H1 (cell line): ENCODE results near the gene GZF1. TPM values are rescaled to one million over a fixed set of nuclear protein-coding genes. Genes with fewer than 3 reads are reported as not detected.

Experiments
- CTCF ChIA-PET: fragments of 300-600 bp; sonication (Branson Sonifier 250); formaldehyde crosslinking; loops from one replicate; lab custom pipeline; 2021; ENCODE audit not compliant: partially characterized antibody; lab: Charles Lee
- POLR2A ChIA-PET: fragments of 300-600 bp; sonication (Branson Sonifier 250); formaldehyde crosslinking; loops from one replicate; lab custom pipeline; 2021; ENCODE audit warnings: inconsistent platforms; ENCODE audit not compliant: partially characterized antibody; lab: Charles Lee
- DNase-seq, 2 experiments: peaks; one replicate each; pipeline versions ENCODE4 v3.0.0 to v3.0.0-alpha.2; 2010 to 2022; ENCODE audit warnings: low spot score in 2 of 2, low read depth in 1 of 2, mixed read lengths in 1 of 2
- FAIRE-seq: peaks from 2 replicates; lab custom pipeline; 2011; peaks lifted over from hg19 to GRCh38; lab: Jason Lieb, UNC
- H2AFZ ChIP-seq: 2 replicates; pipeline ENCODE4 v1.8.1; 2012; ENCODE audit warnings: low read length, inconsistent platforms
- H2AK5ac ChIP-seq: 2 replicates; pipeline ENCODE4 v1.6.1; 2013; ENCODE audit warnings: low read depth, low read length
- H2BK120ac ChIP-seq: replicated peaks from 2 replicates; pipeline ENCODE3; 2013; ENCODE audit warnings: low read depth, low read length, inconsistent platforms
- H2BK12ac ChIP-seq: 2 replicates; pipeline ENCODE4 v1.6.1; 2013; ENCODE audit warnings: low read depth, low read length
- H2BK15ac ChIP-seq: 2 replicates; pipeline ENCODE4 v1.6.1; 2013; ENCODE audit warnings: low read length
- H2BK20ac ChIP-seq: 2 replicates; pipeline ENCODE4 v1.6.1; 2013; ENCODE audit warnings: low read length
- H2BK5ac ChIP-seq: 2 replicates; pipeline ENCODE4 v1.6.1; 2013; ENCODE audit warnings: low read depth, low read length
- H3K14ac ChIP-seq: 2 replicates; pipeline ENCODE4 v1.6.1; 2013; ENCODE audit warnings: inconsistent platforms; ENCODE audit not compliant: insufficient read length
- H3K18ac ChIP-seq: 2 replicates; pipeline ENCODE4 v1.6.1; 2013; ENCODE audit warnings: low read length; ENCODE audit errors: extremely low read depth
- H3K23ac ChIP-seq: 2 replicates; pipeline ENCODE4 v1.6.1; 2013; ENCODE audit warnings: inconsistent platforms; ENCODE audit not compliant: insufficient read length
- H3K23me2 ChIP-seq: 2 replicates; pipeline ENCODE4 v1.6.1; 2013; ENCODE audit warnings: low read depth, low read length
- H3K27ac ChIP-seq: 2 replicates; pipeline ENCODE4 v1.6.1; 2011; ENCODE audit warnings: low read depth, low read length, inconsistent platforms
- H3K27me3 ChIP-seq, 4 experiments: replicated peaks in 1 of 4; 1 replicate in 1 of 4; 2 replicates in 3 of 4; pipeline versions ENCODE4 v1.6.1 to v1.8.1; 2011 to 2013; ENCODE audit warnings: low read length in 3 of 4, mild to moderate bottlenecking in 3 of 4, inconsistent platforms in 2 of 4, mixed read lengths in 2 of 4, moderate library complexity in 1 of 4; ENCODE audit not compliant: control insufficient read depth in 3 of 4, insufficient read depth in 3 of 4; ENCODE audit errors: extremely low read depth in 1 of 4
- H3K36me3 ChIP-seq, 4 experiments: 2 replicates each; pipeline versions ENCODE4 v1.6.1 to v1.8.1; 2011 to 2013; ENCODE audit warnings: mild to moderate bottlenecking in 4 of 4, low read length in 3 of 4, moderate library complexity in 2 of 4, control low read depth in 1 of 4, inconsistent platforms in 1 of 4; ENCODE audit not compliant: insufficient read depth in 4 of 4, control insufficient read depth in 2 of 4
- H3K4ac ChIP-seq: replicated peaks from 2 replicates; pipeline ENCODE3; 2013; ENCODE audit warnings: low read length, low read depth, mixed read lengths, inconsistent platforms; ENCODE audit not compliant: insufficient read length
- H3K4me1 ChIP-seq, 4 experiments: replicated peaks in 1 of 4; 1 replicate in 1 of 4; 2 replicates in 3 of 4; pipeline versions ENCODE4 v1.6.1 to v1.8.1; 2011 to 2013; ENCODE audit warnings: low read length in 3 of 4, inconsistent platforms in 2 of 4, mixed read lengths in 1 of 4; ENCODE audit not compliant: insufficient read depth in 4 of 4, control insufficient read depth in 3 of 4
- H3K4me2 ChIP-seq, 2 experiments: 2 replicates each; pipeline versions ENCODE4 v1.6.1 to v1.8.1; 2011 to 2013; ENCODE audit warnings: low read depth in 2 of 2, low read length in 2 of 2, control low read depth in 1 of 2, inconsistent platforms in 1 of 2, mild to moderate bottlenecking in 1 of 2; ENCODE audit not compliant: insufficient read depth in 1 of 2
- H3K4me3 ChIP-seq, 4 experiments: fragments of 200-600, 300-600 bp in 1 of 4; sonication (generic), shearing (Covaris generic), sonication (Bioruptor Twin) in 1 of 4; 2 replicates each; pipeline versions ENCODE4 v1.5.1 to v1.8.1; 2011 to 2016; ENCODE audit warnings: low read length in 4 of 4, low read depth in 3 of 4, control low read depth in 2 of 4, inconsistent platforms in 2 of 4, mild to moderate bottlenecking in 2 of 4, mixed read lengths in 1 of 4, moderate library complexity in 1 of 4; ENCODE audit not compliant: insufficient read depth in 2 of 4; ENCODE audit errors: extremely low read depth in 1 of 4
- H3K56ac ChIP-seq: replicated peaks from 2 replicates; pipeline ENCODE3; 2013; ENCODE audit warnings: low read depth, mild to moderate bottlenecking, mixed read lengths, low read length, inconsistent platforms; ENCODE audit not compliant: insufficient read length
- H3K79me1 ChIP-seq: 2 replicates; pipeline ENCODE4 v1.6.1; 2013; ENCODE audit warnings: low read depth, low read length, control low read depth
- H3K79me2 ChIP-seq, 2 experiments: 2 replicates each; pipeline versions ENCODE4 v1.6.1 to v1.8.1; 2012 to 2013; ENCODE audit warnings: low read length in 2 of 2, mild to moderate bottlenecking in 2 of 2, inconsistent platforms in 1 of 2; ENCODE audit not compliant: insufficient read depth in 2 of 2, control insufficient read depth in 1 of 2
- H3K9ac ChIP-seq, 4 experiments: replicated peaks in 1 of 4; 1 replicate in 1 of 4; 2 replicates in 3 of 4; pipeline versions ENCODE4 v1.6.1 to v1.8.1; 2011 to 2013; ENCODE audit warnings: low read depth in 3 of 4, low read length in 3 of 4, control low read depth in 2 of 4, mild to moderate bottlenecking in 2 of 4, moderate library complexity in 2 of 4, inconsistent platforms in 1 of 4; ENCODE audit errors: extremely low read depth in 1 of 4
- H3K9me3 ChIP-seq, 2 experiments: 2 replicates each; pipeline versions ENCODE4 v1.6.1 to v1.8.1; 2012 to 2013; ENCODE audit warnings: mild to moderate bottlenecking in 2 of 2, moderate library complexity in 2 of 2, control low read depth in 1 of 2, inconsistent platforms in 1 of 2, low read depth in 1 of 2, low read length in 1 of 2, mixed read lengths in 1 of 2; ENCODE audit not compliant: insufficient read depth in 2 of 2
- H4K20me1 ChIP-seq, 2 experiments: replicated peaks in 1 of 2; 2 replicates each; pipeline versions ENCODE3 to v1.8.1; 2011 to 2013; ENCODE audit warnings: inconsistent platforms in 2 of 2, low read length in 2 of 2, mild to moderate bottlenecking in 1 of 2; ENCODE audit not compliant: insufficient read depth in 2 of 2, control insufficient read depth in 1 of 2
- H4K5ac ChIP-seq: 2 replicates; pipeline ENCODE4 v1.6.1; 2013; ENCODE audit warnings: low read length, low read depth, mixed read lengths, inconsistent platforms; ENCODE audit not compliant: insufficient read length
- H4K8ac ChIP-seq: 2 replicates; pipeline ENCODE4 v1.8.0; 2013; ENCODE audit warnings: mild to moderate bottlenecking, moderate library complexity, low read length, inconsistent platforms; ENCODE audit not compliant: insufficient read depth; ENCODE audit errors: extremely low read depth
- H4K91ac ChIP-seq: replicated peaks from 2 replicates; pipeline ENCODE3; 2013; ENCODE audit warnings: low read length, mixed read lengths, inconsistent platforms; ENCODE audit not compliant: insufficient read length
- ASH2L ChIP-seq: fragments of 200-600, 300-600 bp; sonication (generic); IDR thresholded peaks from one replicate; pipeline ENCODE4 v1.7.1; 2017; ENCODE audit warnings: low read length
- BRCA1 ChIP-seq: IDR thresholded peaks from 2 replicates; pipeline ENCODE4 v1.6.1; 2012; ENCODE audit warnings: low read depth, low read length, improper control_type of control experiment
- EP300 ChIP-seq, 2 experiments: IDR thresholded peaks; 1 replicate in 1 of 2; 2 replicates in 1 of 2; pipeline ENCODE4 v1.6.1; 2011 to 2012; ENCODE audit warnings: low read depth in 2 of 2, low read length in 2 of 2, mild to moderate bottlenecking in 2 of 2, borderline replicate concordance in 1 of 2, inconsistent platforms in 1 of 2, moderate library complexity in 1 of 2
- KDM4A ChIP-seq: IDR thresholded peaks from one replicate; pipeline ENCODE4 v1.7.1; 2012; ENCODE audit warnings: low read depth, mild to moderate bottlenecking, moderate library complexity, low read length, inconsistent platforms; ENCODE audit not compliant: severe bottlenecking
- MAFK ChIP-seq: IDR thresholded peaks from 2 replicates; pipeline ENCODE4 v1.6.1; 2012; ENCODE audit warnings: low read depth, mild to moderate bottlenecking, improper control_type of control experiment, low read length
- TAF7 ChIP-seq: optimal IDR thresholded peaks from 2 replicates; pipeline ENCODE3; 2011; ENCODE audit warnings: low read depth, mild to moderate bottlenecking, inconsistent platforms, low read length, moderate library complexity, borderline replicate concordance
- ZNF274 ChIP-seq: IDR thresholded peaks from 2 replicates; pipeline ENCODE4 v1.7.0; 2012; ENCODE audit warnings: low read length, borderline replicate concordance; ENCODE audit errors: extremely low read depth
- WGBS, 2 experiments: shearing (Covaris generic) in 1 of 2; methylation state at CpG; one replicate each; pipeline versions ENCODE4 v1.1.6 to v1.1.7; 2013 to 2015; ENCODE audit warnings: low lambda C conversion rate in 2 of 2, mixed read lengths in 2 of 2, inconsistent platforms in 1 of 2, low coverage in 1 of 2, missing lambda C conversion rate in 1 of 2; ENCODE audit not compliant: insufficient replicate concordance in 2 of 2, insufficient coverage in 1 of 2, insufficient read length in 1 of 2; ENCODE audit errors: extremely low coverage in 1 of 2, missing lambda C conversion rate in 1 of 2; 5-methylcytosine and 5-hydroxymethylcytosine counted together
- polyA plus RNA-seq, 7 experiments: library from polyadenylated mRNA; depleted of rRNA in 3 of 7; stranded (reverse) in 5 of 7; unstranded in 2 of 7; fragments of >200 nt in 5 of 7; fragments of 200-250 nt in 2 of 7; gene quantifications; 1 replicate in 5 of 7; 2 replicates in 1 of 7; 4 replicates in 1 of 7; pipeline versions ENCODE4 v1.2.1 to v1.2.3, GENCODE V29; 2011 to 2013; ENCODE audit warnings: missing spikeins in 2 of 7, mixed read lengths in 2 of 7
- total RNA-seq: library from RNA; stranded (reverse); fragmentation: NEBNext Ultra II Directional; extraction: Animal tissue kit (Norgen Biotek cat#: 25700); gene quantifications from 2 replicates; pipeline ENCODE4 v1.2.1, GENCODE V29; 2021
- TF ChIP-seq, protein P1 (sequence below): IDR thresholded peaks from 2 replicates; pipeline ENCODE4 v1.6.1; 2012; ENCODE audit warnings: low read length, inconsistent platforms

GZF1 gene
- total and polyA plus RNA-seq, 2 of the 8 experiments (the other 6 are each of a cell fraction or from before 2014, with no cell fraction given), result 8.2 to 11.9 TPM

DNA sequence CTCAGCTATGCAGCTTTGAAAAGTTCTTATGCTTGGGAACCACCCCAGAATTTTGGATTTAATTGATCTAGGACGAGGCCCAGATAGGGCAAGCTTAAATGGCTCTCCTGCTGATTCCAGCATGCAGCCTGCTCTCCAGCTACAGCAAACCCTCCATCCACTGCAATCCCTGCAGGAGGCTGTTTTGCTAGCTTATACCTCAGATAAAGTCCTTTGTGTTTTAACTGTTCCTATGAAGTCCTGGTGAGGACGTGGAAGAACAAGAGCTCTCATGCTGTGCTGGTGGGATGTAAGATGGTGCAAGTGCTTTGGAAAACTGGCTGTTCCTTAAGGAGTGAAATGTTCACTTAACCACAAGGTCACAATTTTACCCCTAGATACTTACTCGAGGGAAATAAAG is 36.9 kb upstream of the GZF1 start:
- Histone ChIP-seq H3K4ac (no peak overlapping the region), H3K4me1 (peaks cover 0 to 6% (median under 1%) of the 10 kb centered on the region in 4 experiments; a peak in 1 of 7 replicates), H2BK5ac (no peak overlapping the region), H3K56ac (no peak overlapping the region), H3K23ac (no peak overlapping the region), H2BK15ac (no peak overlapping the region), H3K4me3 (no peak overlapping the region), H3K9me3 (peaks cover 0 to 11% of the 10 kb centered on the region in 2 experiments; a peak in 3 of 4 replicates), H2BK12ac (no peak overlapping the region), H3K27me3 (no peaks in the 10 kb centered on the region), H3K18ac (no peak overlapping the region), H2AK5ac (no peak overlapping the region), H4K91ac (no peak overlapping the region), H3K36me3 (no peaks in the 10 kb centered on the region), H3K14ac (no peak overlapping the region), H3K9ac (no peak overlapping the region), H3K79me2 (no peaks in the 10 kb centered on the region), H3K23me2 (no peaks in the 10 kb centered on the region), H4K5ac (no peak overlapping the region), H4K20me1 (no peaks in the 10 kb centered on the region), H3K27ac (no peak overlapping the region), H2BK120ac (no peak overlapping the region), H3K79me1 (no peaks in the 10 kb centered on the region), H2BK20ac (no peak overlapping the region), H4K8ac (no peak overlapping the region), H2AFZ (no peak overlapping the region), H3K4me2 (no peak overlapping the region)
- CTCF ChIA-PET, result interaction anchor here (0.6 to 2.1 kb wide), 8 partner anchors 9 to 351 kb away, joined by 3 to 19 read pairs (median 4); no protein-coding TSS in a partner anchor
- WGBS, 2 experiments, result 71% methylated on average over 3 of the region's 3 CpGs; no CpG with 5 or more reads in 1 of the 2 experiments
- no peak for DNase-seq
- POLR2A ChIA-PET, result no interaction called here
- TF ChIP-seq ASH2L (no peak), KDM4A (no peak), BRCA1 (no peak), TAF7 (no peak), EP300 (IDR thresholded peaks at IDR 0.05; ENCODE audit: borderline replicate concordance in 1 of 2, low read depth in 2 of 2, low read length in 2 of 2) (no peak), ZNF274 (no peak), MAFK (no peak)
- TF ChIP-seq, protein P1, sequence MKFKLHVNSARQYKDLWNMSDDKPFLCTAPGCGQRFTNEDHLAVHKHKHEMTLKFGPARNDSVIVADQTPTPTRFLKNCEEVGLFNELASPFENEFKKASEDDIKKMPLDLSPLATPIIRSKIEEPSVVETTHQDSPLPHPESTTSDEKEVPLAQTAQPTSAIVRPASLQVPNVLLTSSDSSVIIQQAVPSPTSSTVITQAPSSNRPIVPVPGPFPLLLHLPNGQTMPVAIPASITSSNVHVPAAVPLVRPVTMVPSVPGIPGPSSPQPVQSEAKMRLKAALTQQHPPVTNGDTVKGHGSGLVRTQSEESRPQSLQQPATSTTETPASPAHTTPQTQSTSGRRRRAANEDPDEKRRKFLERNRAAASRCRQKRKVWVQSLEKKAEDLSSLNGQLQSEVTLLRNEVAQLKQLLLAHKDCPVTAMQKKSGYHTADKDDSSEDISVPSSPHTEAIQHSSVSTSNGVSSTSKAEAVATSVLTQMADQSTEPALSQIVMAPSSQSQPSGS, result no peak
- no peak for FAIRE-seq
